ENCODE measurements around the gene MACROD2. TPM values are rescaled to one million over a fixed set of nuclear protein-coding genes. Genes with fewer than 3 reads are reported as not detected.

The MACROD2 gene
- total RNA-seq, 1 donor from 2014 or later: 2.5 TPM

DNA sequence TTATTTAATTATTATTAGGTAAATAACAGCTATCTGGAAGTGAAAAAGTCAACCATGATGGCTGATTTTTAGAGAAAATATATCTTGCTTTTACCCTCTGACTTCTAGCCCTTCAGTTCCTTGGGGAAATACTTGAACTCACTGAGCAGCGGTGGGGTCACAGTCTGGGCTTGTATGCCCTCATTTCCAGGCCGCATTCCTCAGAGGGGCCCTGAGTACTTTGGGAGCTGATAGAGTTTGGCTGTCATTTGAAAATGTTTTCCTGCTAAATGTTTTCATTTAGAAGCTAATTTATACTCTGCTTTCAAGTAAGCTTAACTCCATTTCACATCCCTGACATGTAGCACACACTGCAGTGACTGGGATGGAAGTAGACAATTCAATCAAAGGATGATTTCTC lies 1549.4 kb downstream of the MACROD2 start:
- Mint-ChIP-seq H3K36me3 (ENCODE audit: unreplicated experiment) (no peaks in the 10 kb centered on the region), H3K9me3 (ENCODE audit: unreplicated experiment) (peaks cover 3% of the 10 kb centered on the region), H3K27me3 (ENCODE audit: unreplicated experiment) (no peaks in the 10 kb centered on the region), H3K27ac (ENCODE audit: unreplicated experiment) (no peak overlapping the region), H3K4me1 (ENCODE audit: unreplicated experiment) (peaks cover 9% of the 10 kb centered on the region), H3K4me3 (ENCODE audit: unreplicated experiment) (no peak overlapping the region)
- no peak for DNase-seq (ENCODE audit: extremely low spot score, unreplicated experiment)
- TF ChIP-seq, protein P1, sequence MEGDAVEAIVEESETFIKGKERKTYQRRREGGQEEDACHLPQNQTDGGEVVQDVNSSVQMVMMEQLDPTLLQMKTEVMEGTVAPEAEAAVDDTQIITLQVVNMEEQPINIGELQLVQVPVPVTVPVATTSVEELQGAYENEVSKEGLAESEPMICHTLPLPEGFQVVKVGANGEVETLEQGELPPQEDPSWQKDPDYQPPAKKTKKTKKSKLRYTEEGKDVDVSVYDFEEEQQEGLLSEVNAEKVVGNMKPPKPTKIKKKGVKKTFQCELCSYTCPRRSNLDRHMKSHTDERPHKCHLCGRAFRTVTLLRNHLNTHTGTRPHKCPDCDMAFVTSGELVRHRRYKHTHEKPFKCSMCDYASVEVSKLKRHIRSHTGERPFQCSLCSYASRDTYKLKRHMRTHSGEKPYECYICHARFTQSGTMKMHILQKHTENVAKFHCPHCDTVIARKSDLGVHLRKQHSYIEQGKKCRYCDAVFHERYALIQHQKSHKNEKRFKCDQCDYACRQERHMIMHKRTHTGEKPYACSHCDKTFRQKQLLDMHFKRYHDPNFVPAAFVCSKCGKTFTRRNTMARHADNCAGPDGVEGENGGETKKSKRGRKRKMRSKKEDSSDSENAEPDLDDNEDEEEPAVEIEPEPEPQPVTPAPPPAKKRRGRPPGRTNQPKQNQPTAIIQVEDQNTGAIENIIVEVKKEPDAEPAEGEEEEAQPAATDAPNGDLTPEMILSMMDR (IDR thresholded peaks at IDR 0.05): no peak

DNA sequence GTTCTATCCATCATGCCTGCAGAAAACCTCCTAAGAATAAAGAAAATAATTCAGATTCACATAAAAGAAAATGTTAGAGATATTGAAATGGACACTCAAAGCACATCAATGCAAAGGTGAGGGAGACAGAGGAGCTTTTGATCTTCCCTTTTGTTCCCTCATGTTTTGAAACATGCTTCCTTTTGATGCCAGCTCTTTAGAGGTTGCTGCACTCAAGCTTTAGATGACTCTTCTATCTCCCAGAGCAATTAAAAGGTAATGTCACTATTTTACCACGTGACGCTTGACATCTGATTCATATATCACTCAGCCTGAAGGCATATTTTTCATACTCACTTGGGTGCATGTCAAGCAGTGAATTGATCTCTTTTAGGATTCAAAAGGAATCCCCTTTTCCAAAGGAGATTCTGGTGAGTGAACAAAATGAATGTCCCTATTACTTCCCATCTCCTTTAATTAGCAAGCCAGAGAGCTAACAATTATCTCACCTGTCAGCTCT lies 1551.3 kb downstream of the MACROD2 start:
- TF ChIP-seq, protein P1 (IDR thresholded peaks at IDR 0.05): no peak

DNA sequence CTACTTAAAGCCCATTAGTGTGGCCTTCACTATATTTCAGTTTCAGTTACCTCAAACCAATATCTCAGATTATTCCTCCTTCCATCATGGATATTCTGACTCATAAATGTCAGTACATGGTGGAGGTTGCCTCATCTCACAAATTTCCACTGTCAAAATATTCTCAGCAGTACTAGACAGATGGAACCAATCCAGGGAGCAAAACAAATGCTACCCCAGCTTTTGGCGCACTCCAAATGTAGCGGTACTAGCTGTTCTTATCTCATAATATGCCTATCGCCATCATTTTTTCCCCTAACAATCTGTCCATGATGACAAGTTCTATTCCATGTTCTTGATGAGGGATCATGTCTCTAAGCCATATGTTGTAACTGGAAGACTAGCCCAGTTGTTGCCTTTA lies 1551.8 kb downstream of the MACROD2 start:
- Mint-ChIP-seq H3K27ac (ENCODE audit: unreplicated experiment) (no peak overlapping the region), H3K4me3 (ENCODE audit: unreplicated experiment) (no peak overlapping the region), H3K9me3 (ENCODE audit: unreplicated experiment) (peaks cover 4% of the 10 kb centered on the region), H3K27me3 (ENCODE audit: unreplicated experiment) (no peaks in the 10 kb centered on the region), H3K4me1 (ENCODE audit: unreplicated experiment) (peaks cover 9% of the 10 kb centered on the region), H3K36me3 (ENCODE audit: unreplicated experiment) (no peaks in the 10 kb centered on the region)
- TF ChIP-seq, protein P1 (IDR thresholded peaks at IDR 0.05): no peak
- DNase-seq (ENCODE audit: extremely low spot score, unreplicated experiment): no peak

More for the DNA sequence above, 1551.3 kb downstream of the MACROD2 start:
- no peak overlapping the region for H3K4me3 Mint-ChIP-seq (ENCODE audit: unreplicated experiment)
- H3K27ac Mint-ChIP-seq (ENCODE audit: unreplicated experiment): no peak overlapping the region
- H3K9me3 Mint-ChIP-seq (ENCODE audit: unreplicated experiment): peaks cover 4% of the 10 kb centered on the region
- DNase-seq (ENCODE audit: extremely low spot score, unreplicated experiment): no peak
- peaks cover 9% of the 10 kb centered on the region for H3K4me1 Mint-ChIP-seq (ENCODE audit: unreplicated experiment)
- no peaks in the 10 kb centered on the region for H3K36me3 Mint-ChIP-seq (ENCODE audit: unreplicated experiment)
- no peaks in the 10 kb centered on the region for H3K27me3 Mint-ChIP-seq (ENCODE audit: unreplicated experiment)

DNA sequence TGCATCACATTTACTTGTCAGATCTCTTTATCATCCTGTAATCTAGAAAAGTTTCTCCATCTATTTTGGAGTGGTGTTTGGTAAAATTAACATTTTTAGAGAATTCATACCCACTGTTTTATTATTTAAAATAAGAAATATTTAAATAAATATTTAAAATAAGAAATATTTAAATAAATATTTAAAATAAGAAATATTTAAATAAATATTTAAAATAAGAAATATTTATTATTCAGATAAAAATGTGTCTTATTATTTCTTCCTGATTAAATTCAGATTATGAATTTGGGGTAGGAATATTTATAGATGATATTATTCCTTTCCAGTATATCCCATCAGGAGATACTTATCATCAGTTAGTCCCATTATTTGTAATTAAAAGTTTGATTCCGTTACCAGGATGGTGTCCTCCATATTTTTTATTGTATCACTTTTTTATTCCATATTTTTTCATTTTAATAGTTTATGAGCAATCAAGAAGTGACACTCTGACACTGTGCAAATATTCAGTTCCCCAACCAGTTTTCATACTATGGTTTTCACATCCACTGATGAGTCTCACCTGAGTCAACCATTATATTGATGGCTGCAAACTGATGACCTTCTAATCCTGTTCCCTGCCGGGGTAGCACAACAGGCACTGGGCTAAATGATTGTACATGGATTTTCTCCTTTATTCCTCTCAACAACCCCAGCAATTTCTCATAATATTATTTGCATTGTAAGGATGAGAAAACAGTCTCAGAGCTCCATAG lies 1555.0 kb downstream of the MACROD2 start:
- DNase-seq (ENCODE audit: extremely low spot score, unreplicated experiment): no peak
- no peak overlapping the region for H3K27ac Mint-ChIP-seq (ENCODE audit: unreplicated experiment)
- no peak overlapping the region for H3K4me3 Mint-ChIP-seq (ENCODE audit: unreplicated experiment)
- H3K27me3 Mint-ChIP-seq (ENCODE audit: unreplicated experiment): no peaks in the 10 kb centered on the region
- peaks cover 4% of the 10 kb centered on the region for H3K4me1 Mint-ChIP-seq (ENCODE audit: unreplicated experiment)
- H3K9me3 Mint-ChIP-seq (ENCODE audit: unreplicated experiment): peaks cover 16% of the 10 kb centered on the region
- no peaks in the 10 kb centered on the region for H3K36me3 Mint-ChIP-seq (ENCODE audit: unreplicated experiment)
- TF ChIP-seq, protein P1 (IDR thresholded peaks at IDR 0.05): no peak

DNA sequence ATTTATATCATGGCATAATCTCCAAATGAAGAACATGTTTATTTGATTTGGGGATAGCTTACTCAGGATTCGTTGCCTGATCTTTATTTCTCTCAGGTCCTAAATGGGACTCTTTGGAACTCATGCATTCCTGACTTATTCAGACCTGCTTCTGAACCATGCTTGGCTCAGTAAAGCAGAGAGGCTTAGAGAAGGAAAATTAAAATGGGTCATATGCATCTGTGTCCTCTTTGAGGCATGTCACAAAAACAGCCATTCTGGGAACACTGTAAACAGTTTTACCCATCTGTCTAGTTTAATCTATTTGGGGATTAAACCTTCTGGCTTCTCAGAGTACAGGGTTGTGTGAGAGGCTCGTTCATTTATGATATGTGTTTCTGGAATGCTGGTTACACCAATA lies 1560.6 kb downstream of the MACROD2 start:
- H3K27ac Mint-ChIP-seq (ENCODE audit: unreplicated experiment): no peak overlapping the region
- H3K4me3 Mint-ChIP-seq (ENCODE audit: unreplicated experiment): no peak overlapping the region
- no peaks in the 10 kb centered on the region for H3K27me3 Mint-ChIP-seq (ENCODE audit: unreplicated experiment)
- TF ChIP-seq, protein P1 (IDR thresholded peaks at IDR 0.05): no peak
- DNase-seq (ENCODE audit: extremely low spot score, unreplicated experiment): no peak
- H3K9me3 Mint-ChIP-seq (ENCODE audit: unreplicated experiment): peaks cover 21% of the 10 kb centered on the region
- no peaks in the 10 kb centered on the region for H3K36me3 Mint-ChIP-seq (ENCODE audit: unreplicated experiment)
- peaks cover 3% of the 10 kb centered on the region for H3K4me1 Mint-ChIP-seq (ENCODE audit: unreplicated experiment)

All from osteocyte (in vitro differentiated cells).